DND-41 (cell line): ENCODE measurements around the gene DPF3.

Experiments
- CTCF ChIP-seq: IDR thresholded peaks from 2 replicates; pipeline ENCODE4 v1.5.1; 2012; ENCODE audit warnings: borderline replicate concordance, low read length, moderate library complexity, mild to moderate bottlenecking; ENCODE audit not compliant: poor library complexity, severe bottlenecking; ENCODE audit errors: extremely low read depth
- EZH2 ChIP-seq: IDR thresholded peaks from 3 replicates; pipeline ENCODE4 v1.6.1; 2012; ENCODE audit warnings: borderline replicate concordance, low read depth, mild to moderate bottlenecking, moderate library complexity, low read length, inconsistent platforms; ENCODE audit not compliant: severe bottlenecking

- TF ChIP-seq EZH2, result no peak
- no peak for TF ChIP-seq CTCF
Observed at GRCh38 chr14:72699443-72699842, 194.5 kb downstream of the DPF3 start.
